PFSK-1 (cell line): ENCODE data around the gene DPP4.

Source experiments
- FOXP2 ChIP-seq: optimal IDR thresholded peaks from 2 replicates; pipeline ENCODE3; 2011; ENCODE audit warnings: borderline replicate concordance, control low read depth, inconsistent platforms; ENCODE audit not compliant: insufficient read depth; ENCODE audit errors: extremely low read length, extremely low read depth
- POLR2AphosphoS5 ChIP-seq: IDR thresholded peaks from 2 replicates; pipeline ENCODE4 v1.6.1; 2012; ENCODE audit warnings: low read depth, mild to moderate bottlenecking, control low read depth, low read length, moderate library complexity
- SIN3A ChIP-seq: IDR thresholded peaks from 2 replicates; pipeline ENCODE4 v1.6.1; 2012; ENCODE audit warnings: mild to moderate bottlenecking, low read length, moderate library complexity, borderline replicate concordance; ENCODE audit not compliant: insufficient read depth
- TAF1 ChIP-seq: IDR thresholded peaks from 2 replicates; pipeline ENCODE4 v1.6.1; 2012; ENCODE audit warnings: low read length, control low read depth, borderline replicate concordance; ENCODE audit not compliant: insufficient read depth
- TF ChIP-seq, protein P1 (sequence below), 2 experiments: IDR thresholded peaks; 2 replicates each; pipeline versions ENCODE4 v1.6.1 to v1.8.0; 2011 to 2012; ENCODE audit warnings: low read depth in 2 of 2, low read length in 2 of 2, control low read depth in 1 of 2, inconsistent platforms in 1 of 2, mild to moderate bottlenecking in 1 of 2, moderate library complexity in 1 of 2; ENCODE audit not compliant: insufficient read depth in 1 of 2

The DPP4 gene

DNA sequence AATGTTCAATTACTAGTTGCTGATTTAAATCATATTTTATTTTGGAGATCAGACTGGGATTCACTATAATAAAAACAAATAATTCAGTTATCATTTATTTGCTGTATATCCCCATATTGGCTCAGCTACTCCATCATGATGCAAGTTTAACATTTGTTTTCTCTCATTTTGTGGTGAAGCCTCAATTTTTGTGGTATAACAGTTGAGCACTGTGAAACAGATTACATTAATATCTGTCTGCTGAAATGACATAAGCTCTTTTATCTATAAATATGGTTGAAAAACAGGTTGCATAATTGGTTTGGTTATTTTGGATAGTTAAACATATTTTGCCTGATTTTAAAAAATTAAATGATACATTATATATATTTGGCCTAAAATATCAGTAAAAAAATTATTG is 67.7 kb downstream of the DPP4 start:
- TF ChIP-seq TAF1 (no peak), POLR2AphosphoS5 (no peak), FOXP2 (no peak), SIN3A (no peak)
- TF ChIP-seq, protein P1, sequence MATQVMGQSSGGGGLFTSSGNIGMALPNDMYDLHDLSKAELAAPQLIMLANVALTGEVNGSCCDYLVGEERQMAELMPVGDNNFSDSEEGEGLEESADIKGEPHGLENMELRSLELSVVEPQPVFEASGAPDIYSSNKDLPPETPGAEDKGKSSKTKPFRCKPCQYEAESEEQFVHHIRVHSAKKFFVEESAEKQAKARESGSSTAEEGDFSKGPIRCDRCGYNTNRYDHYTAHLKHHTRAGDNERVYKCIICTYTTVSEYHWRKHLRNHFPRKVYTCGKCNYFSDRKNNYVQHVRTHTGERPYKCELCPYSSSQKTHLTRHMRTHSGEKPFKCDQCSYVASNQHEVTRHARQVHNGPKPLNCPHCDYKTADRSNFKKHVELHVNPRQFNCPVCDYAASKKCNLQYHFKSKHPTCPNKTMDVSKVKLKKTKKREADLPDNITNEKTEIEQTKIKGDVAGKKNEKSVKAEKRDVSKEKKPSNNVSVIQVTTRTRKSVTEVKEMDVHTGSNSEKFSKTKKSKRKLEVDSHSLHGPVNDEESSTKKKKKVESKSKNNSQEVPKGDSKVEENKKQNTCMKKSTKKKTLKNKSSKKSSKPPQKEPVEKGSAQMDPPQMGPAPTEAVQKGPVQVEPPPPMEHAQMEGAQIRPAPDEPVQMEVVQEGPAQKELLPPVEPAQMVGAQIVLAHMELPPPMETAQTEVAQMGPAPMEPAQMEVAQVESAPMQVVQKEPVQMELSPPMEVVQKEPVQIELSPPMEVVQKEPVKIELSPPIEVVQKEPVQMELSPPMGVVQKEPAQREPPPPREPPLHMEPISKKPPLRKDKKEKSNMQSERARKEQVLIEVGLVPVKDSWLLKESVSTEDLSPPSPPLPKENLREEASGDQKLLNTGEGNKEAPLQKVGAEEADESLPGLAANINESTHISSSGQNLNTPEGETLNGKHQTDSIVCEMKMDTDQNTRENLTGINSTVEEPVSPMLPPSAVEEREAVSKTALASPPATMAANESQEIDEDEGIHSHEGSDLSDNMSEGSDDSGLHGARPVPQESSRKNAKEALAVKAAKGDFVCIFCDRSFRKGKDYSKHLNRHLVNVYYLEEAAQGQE (IDR thresholded peaks at IDR 0.05; ENCODE audit: insufficient read depth in 1 of 2, low read depth in 2 of 2, low read length in 2 of 2) = no peak

DNA sequence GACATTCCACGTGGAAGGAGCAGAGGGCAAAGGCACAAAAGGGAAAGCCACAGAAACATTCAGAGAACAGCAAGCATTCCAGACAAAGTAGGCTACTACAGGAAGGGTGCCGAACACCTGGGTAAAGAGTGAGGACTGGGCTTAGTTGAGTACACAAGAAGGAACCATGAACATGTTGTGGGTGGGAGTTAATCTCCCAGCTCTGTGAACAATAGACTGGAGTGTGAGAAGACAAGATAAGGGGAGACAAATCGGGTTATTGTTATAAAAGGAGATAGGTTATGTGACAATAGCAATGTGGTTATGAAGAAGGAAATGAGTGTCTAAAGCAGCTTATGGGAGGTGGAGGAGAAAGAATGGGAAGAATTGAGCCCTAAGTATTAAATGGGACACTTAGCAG is 70.0 kb downstream of the DPP4 start:
- TF ChIP-seq TAF1 (no peak), POLR2AphosphoS5 (no peak), SIN3A (no peak), FOXP2 (no peak)
- TF ChIP-seq, protein P1 (IDR thresholded peaks at IDR 0.05; ENCODE audit: insufficient read depth in 1 of 2, low read depth in 2 of 2, low read length in 2 of 2) = no peak

- TF ChIP-seq TAF1 = no peak
- TF ChIP-seq, protein P1 (IDR thresholded peaks at IDR 0.05; ENCODE audit: insufficient read depth in 1 of 2, low read depth in 2 of 2, low read length in 2 of 2) = no peak
- no peak for TF ChIP-seq SIN3A
- TF ChIP-seq POLR2AphosphoS5 = no peak
- TF ChIP-seq FOXP2 = no peak
Measured at GRCh38 chr2:162002623-162003235, 71.3 kb downstream of the DPP4 start.

- TF ChIP-seq SIN3A (no peak), POLR2AphosphoS5 (no peak), FOXP2 (no peak), TAF1 (no peak)
- TF ChIP-seq, protein P1 (IDR thresholded peaks at IDR 0.05; ENCODE audit: insufficient read depth in 1 of 2, low read depth in 2 of 2, low read length in 2 of 2) = no peak
Measured at GRCh38 chr2:162000431-162000830, 73.6 kb downstream of the DPP4 start.

GRCh38 chr2:161999321-161999720 is 74.7 kb downstream of the DPP4 start:
- TF ChIP-seq, protein P1 (IDR thresholded peaks at IDR 0.05; ENCODE audit: insufficient read depth in 1 of 2, low read depth in 2 of 2, low read length in 2 of 2) = no peak
